HG02798 (cell line): ENCODE data around the gene MARCHF3.

Source experiments
- ATAC-seq: cut with Tn5 transposase; IDR thresholded peaks from one replicate; pipeline ENCODE4 v1.9.1; 2021; ENCODE audit warnings: mild to moderate bottlenecking; ENCODE audit not compliant: unreplicated experiment, poor library complexity

MARCHF3 gene

DNA sequence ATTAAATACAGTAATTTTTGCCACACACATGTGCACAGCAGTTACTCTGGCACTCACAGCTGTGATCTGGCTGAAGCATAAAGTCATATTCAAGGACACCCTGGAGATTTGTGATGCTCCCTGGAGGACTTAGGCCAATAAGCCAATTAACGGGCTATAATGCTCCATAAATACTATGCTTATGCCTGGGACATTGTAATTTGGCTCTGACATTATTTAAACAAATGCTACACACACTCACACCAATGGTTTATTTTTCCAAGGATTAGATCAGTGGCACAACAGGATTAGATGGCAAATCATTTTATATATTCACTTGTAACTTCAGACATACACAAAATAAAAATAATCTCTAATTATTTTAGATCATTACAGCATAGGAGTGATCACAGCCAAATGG is 142.2 kb downstream of the MARCHF3 start:
- no peak for ATAC-seq

DNA sequence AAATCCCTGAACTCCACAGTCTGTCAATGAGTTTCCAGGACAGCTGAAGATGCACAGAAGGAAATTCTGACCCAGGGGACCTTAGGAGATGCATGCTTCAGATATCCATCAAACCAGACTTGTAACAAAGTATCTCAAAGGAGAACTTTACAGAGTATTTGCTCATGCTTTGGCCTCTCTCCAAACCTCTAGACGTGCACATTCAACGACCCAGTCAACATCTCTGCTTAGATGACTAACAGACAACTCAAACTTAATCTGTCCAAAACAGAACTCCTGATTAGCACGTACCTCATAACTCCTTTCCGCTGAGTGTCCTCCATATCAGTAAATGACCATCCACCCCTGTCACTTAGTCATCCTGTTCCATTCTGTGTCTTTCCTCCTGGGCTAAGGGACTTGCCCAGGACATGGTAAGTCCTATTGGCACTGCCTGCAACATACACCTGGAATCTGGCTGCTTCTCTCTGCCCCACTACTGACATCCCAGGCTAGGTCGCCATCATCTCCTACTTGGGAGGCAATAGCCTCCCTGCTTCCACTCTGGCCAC is 146.0 kb downstream of the MARCHF3 start:
- ATAC-seq: no peak

DNA sequence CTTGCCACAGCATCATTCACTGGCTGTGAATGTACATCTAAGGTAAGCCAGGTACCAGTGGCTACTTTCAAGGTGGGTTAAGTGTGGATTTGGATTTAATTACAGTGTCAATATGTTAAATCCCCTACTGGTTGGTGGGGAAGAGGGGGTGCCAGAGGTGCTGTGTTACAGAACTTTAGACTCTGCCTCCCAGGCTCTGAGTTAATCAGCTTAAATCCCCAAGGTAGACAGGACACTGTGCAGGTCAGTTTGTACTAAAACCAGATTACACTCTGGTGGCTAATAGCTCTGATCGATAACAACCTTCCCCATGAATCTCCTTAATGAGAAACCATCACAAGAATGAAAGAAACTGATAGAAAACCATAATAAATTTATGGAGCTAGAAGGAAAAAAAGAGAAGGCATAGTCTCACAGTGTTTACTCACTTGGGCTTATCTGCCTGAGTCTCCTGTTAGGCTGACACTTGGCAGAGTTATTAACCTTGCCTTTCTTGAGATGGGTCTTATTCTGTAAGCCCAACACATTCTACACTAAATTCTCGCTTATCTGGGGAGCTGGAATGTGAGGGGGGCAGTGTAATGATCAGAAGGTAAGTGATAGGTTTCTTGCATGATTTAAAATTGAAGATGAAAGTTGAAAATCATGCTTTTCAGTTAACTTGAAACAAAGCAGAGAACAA is 146.7 kb downstream of the MARCHF3 start:
- ATAC-seq: no peak

DNA sequence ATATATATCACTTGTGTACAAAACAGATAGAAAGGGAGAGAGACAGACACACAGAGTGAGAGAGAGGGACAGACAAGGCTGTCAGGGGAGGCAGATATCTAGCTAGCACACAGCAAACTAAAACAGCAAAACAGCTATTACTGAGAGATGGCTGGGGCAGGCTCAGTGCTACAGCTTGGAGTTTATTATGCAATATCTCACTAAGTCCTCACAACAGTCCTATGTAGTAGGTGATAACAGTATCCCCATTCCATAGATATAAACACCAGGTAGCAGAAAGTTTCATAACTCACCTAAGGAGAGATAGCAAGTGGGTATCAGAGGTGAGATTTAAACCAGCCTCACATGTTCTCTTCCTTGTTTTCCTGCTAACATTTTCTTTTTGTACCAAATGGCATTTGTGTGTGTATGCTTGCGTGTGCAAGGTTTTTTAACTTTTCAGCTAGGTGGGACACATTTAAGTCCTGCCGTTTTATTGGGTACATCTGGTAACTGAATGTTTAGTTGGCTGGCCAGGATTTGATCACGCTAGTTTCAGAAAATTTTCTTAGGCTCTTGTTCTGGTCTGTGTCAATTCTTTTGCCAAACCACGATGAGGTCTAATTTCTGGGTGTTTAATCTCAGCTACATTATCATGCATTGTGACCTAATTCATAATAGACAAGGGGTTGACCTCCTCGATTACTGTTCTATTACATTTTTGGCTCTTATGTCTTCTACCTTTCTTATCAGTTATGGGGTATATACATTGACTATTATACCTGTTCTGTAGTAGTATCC is 148.3 kb downstream of the MARCHF3 start:
- no peak for ATAC-seq

DNA sequence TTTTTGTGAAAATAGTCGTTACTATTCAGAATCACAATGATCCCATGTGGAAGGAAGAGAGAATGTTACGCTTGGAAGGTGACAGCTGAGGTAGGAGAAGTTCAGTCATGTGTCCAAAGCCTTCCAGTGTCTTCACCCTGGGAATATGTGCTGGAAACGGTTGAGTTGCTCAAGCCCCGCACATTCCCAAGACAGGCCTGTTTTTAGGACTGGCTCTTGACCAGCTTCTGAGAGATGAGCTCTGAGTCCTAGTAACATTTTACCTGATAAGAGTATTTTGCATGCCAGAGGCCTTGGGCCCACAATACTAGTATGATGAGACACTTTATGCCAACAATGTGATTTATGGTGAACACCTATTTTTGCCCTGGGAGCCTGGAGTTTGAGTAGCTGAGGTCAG is 151.7 kb downstream of the MARCHF3 start:
- no peak for ATAC-seq

DNA sequence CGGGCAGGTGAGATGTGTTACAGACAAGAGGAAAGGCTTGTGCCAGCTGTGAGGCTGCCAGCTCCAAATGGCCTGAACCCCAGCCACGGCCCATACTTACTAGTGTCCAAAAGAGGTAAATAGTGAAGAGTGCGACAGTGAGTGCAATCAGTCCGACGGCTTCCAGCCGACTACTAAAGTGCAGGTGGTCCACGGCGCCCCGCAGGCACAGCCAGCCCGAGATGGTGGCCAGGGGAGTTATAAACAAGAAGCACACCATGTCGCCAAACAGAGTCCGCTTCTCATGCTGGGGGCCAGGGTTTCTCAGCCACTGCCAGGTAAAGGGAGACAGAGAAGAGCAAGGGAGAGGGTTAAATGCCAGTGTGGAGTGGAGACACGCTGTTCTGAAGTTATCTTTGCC is 152.3 kb downstream of the MARCHF3 start:
- no peak for ATAC-seq

DNA sequence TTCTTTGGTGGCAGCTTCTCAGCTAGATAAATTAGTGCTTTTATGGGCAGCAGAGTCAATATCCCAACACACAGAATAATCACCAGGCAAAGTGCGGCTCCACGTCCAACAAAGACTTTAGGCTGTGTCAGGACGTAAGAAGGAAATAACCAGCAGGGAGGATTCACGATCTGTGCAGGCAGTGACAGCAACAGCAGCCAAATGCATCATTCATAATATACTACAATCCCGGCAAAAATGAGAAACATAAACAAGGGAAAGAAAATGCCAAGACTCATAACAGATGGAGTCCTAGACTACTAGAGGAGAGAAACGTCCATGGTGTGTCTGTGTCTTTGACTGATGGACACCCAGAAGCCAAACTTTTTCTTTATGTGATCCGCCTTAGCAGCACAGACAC is 152.8 kb downstream of the MARCHF3 start:
- ATAC-seq: no peak

DNA sequence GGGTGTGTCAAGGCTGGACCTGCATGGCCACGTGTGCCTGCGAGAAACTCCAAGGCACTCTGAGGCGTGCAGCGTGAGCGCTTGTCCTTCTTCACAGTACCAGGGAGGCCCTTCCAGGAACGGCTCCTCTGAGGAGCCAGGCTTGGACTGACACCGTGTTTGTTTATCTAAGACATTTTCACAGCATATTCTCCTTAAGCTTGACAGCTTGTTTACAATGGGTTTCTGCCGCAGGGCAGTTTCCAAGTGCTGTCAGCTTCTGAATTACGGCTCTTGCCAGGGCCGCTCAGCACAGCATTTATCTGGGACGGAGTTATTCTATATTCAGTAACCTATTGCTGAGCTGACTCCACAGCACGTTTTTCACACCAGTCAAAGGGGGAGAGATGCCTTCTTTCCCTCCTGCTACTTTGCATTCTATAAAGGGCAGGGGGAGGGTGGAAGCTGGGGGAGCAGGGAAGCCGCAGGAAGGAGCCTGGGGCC is 155.0 kb downstream of the MARCHF3 start:
- ATAC-seq: no peak

DNA sequence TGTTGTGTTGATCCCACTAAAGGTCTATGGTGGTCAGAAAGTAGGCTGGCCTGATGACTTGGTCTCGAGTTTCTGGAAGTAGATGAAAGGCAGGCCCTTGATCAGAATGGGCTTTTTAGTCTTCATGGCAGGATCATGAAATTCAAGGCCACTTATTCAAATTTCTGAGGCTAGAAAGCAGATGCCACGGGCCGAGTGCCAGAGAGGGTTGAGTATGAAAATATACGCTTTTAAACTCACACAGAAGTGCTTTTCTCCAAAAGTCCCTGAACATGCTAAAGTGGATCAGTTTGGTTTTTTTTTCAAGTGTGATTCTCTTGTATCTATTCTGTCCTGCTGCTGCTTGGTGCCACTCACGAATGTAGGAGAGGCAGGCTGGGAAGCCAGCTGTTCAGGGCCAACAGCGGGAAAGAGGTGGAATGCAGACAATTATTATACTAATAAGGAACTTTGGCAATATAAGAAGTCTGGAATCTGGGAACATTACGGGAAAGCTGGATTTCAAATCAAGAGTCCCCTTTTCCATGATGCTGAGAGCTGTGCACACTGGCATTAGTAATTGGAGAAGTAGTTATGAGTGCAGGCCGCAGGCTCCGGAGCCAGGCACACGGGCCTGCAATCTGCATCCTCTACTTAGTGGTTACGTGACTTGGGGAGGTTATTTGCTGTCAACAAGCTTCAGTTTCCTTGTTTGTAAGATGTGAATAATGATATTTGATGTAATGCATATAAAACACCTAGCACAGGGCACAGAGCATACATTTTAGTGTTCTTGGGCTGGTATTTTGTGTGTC is 157.6 kb downstream of the MARCHF3 start:
- ATAC-seq: no peak

DNA sequence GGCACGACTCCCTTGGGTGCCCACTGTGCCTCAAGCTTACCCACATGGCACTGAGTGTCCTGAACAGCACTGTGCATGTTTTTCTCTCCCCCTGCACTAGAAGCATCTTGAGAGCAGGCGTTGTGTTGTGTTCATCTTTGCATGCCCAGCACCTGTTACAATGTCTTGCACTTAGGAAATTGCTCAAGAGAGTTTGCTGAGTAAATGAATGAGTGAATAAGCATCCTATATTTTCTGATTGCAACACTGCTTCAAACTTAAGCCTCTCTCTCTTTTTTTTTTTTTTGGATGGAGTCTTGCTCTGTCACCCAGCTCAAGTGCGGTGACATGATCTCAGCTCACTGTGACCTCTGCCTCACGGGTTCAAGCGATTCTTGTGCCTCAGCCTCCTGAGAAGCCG is 158.9 kb downstream of the MARCHF3 start:
- ATAC-seq: no peak

DNA sequence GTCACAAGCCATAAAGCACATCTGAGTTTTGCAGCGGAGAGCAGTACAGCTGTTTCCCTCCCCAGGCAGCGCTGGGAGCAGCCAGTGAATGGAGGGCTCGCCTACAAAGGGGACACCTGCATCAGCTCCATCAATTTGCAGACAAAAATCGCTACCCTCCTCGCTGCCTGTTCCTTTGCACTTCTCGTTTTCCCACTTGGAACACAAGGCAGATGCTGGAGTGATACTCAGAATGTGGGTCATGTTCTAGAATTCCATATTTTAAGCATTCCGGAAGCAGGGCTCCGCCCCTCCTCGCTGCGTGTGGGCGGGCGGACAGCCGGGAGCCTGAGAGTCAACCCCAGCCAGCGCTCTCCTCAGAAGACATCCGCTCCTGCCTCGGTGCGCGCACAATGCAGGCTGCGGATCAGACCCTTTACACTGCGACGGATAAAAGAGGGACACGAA is 161.3 kb downstream of the MARCHF3 start:
- ATAC-seq: peak; percentile 67

DNA sequence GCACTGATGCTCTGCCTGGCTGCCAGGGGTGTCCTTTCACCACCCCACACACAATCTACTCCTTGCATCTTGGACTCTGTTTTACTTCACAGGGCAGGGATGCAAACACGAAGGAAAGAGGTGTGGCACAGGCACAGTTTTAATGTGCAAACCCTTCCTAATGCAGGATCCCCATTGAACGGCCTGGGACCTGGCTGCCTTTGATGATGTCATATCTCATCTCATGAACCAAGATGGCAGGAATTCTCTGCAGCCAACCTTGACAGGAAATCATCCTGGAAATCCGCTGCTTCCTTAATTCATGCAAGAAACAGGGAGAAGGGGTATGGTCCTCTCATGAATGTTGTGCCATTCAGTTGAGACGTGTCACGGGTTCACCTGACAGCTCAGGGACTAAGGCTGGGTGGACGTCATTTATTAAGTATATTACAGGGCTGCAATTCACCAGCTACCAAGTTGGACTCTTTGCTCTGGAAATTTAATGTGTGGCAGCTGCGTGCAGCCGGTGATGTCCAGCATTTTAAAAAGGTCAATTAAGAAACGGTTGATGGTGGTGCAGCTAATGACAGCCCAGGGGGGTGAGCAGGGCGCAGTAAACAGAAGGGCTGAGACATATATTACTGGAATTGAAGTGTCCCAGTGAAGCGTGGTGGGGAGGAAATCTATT is 161.9 kb downstream of the MARCHF3 start:
- no peak for ATAC-seq

DNA sequence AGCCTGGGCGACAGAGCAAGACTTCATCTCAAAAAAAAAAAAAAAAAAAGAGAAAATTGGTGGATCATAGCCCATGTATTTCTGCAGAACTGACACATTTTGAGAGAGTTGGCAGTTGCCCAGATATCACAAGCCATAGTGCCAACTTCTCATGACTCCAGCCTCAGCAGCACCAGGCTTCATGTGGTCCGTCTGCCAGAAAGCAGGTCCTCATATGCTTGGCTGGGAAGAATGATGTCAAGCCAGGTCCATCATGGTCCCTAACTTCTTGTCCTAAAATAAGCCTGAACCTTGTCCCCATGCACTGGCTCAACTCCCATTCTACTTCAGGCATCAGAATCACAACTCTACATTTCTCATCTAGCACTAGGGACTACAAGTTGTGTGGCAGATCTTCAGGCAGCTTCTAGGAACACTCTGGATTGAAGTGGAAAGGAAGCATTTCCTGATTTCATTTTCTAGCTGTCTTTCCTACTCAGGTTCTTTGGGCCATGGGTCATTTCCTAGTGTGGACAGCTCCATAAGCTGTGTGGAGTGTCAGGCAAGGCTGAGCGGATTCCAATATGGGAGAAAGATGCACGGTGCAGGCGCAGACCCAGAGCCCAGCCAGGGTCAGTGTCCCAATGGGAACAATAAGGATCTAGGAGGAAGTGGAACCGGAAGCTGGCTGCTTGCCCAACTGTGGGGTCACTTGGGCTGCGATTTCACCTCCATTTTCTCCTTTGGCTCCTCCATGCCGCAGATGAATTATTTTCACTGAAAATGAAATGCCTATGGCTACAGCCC is 163.3 kb downstream of the MARCHF3 start:
- ATAC-seq: no peak

DNA sequence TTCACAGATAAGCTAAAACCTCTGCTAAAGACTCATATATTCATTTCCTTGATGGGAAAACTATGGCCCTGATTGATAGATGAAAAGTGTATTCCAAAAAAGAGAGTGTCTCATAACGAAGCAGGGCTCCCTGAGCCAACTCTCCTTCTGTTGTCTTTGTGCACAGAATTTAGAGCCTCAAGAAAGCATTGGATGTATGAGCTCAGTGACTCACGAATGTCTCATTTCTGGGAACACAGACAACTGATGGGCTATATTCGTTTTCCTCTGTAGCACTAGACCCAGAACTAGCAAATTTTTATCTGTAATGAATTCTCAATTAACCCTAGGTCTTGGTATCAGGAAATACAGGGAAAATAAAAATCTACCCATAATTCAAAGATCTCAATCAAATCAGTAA is 165.1 kb downstream of the MARCHF3 start:
- no peak for ATAC-seq

DNA sequence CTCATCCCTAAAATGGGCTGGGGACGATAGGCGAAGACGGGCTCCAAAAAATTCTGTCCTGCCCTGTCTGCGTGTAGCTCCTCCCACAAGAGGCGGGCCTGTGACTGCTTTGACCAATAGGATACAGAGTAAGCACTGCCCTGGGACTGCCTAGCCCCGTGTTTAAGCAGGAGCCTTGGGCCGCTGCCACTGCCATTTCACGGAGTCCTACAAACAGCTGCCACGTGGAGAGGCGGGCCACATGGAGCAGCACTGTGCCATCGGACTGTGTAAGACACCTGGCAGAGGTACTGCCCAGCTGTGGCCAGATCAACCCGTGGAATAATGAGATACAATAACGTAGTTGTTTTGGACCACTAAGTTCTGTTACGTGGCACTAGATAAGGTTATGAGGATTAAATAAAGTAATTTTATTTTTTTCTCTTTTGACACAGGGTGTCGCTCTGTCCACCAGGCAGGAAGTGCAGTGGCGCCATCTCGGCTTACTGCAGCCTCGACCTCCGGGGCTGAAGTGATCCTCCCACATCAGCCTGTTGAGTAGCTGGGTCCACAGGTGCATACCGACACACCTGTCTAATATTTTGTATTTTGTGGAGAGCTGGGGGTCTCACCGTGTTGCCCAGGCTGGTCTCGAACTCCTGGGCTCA is 166.2 kb downstream of the MARCHF3 start:
- no peak for ATAC-seq

DNA sequence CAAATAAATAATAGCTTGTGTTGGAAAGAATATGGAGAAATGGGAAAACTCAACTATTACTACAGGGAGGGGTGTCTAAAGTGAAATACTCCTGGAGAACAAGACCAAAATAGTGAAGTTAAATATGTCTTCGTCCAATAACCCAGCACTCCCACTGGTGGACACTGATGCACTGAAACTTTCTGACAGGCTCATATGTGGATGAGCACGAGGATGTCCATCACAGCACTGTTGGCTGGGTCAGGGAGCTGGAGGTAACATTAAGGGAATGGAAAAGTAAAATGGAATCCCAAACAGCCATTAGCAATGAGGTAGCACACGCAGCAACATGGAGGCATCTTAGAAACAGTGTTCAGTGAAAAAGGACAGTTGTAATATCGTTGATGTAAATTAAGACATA is 167.0 kb downstream of the MARCHF3 start:
- ATAC-seq: no peak

DNA sequence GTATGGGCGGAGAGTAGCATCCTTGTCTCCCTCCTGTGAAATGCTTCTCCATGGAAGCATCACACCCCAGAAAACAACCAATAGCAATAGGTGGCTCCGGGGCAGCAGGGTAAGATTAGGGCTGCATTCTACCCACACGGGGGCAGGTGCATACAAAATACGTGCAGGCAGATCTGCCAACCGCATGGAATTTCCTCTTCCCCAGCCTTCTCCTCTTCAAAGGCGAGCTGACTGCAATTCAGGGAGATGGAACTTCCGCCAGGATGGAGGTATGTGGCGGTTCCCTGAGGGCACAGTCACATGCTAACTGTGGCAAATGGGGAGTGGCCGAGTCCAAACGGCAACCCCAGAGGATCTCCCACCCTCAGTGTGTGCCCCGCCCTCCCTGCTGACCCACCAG is 171.9 kb downstream of the MARCHF3 start:
- no peak for ATAC-seq

DNA sequence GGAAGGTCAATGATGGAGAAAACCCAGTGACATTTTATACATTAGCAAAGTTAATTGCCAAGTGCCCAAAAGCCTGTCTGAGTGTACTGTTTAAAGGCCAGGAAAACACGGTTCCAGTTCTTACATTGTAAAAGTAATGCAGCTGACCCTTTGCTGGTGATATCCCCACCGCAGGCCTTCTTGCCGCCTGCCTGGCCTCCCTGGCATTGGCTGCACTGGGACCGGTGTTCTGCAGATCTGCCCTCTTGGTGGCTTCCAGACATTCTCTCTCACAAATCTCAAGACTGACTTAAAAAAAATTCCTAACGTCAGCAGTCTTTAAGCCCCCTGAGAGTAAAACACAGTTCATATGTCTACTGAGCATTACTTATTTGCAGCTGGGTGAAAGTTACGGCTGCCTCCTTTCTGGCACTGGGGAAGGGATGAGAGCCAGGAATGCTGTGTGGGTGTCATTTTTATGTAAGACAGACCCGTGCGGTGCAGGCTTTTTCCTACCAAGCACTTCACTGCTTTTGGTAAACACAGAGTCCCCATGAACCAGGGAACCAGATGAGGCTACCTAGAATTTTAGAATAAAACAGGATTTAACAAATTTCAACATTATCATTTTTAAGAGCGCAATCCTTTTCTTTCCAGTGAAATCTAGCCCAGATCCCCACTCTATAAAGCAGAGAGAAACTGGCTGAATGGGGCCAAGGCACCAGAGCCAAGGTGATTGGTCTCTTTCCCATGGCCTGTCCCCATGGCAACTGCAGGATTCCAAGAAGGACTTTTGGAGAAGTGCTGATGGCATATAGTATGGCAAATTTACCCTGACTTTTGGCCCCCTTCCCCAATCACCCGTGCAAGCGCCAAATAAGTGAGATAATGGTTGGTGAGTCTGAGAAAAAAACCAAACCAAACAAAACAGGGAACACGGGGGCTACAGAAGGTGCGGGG is 172.6 kb downstream of the MARCHF3 start:
- ATAC-seq: no peak
